ENCODE data around the gene SYT5.

The SYT5 gene

GRCh38 chr19:55152017-55152416 lies 28.1 kb downstream of the SYT5 start:
- no peak for DNase-seq (ENCODE audit: low read depth)
- TF ChIP-seq, protein P1, sequence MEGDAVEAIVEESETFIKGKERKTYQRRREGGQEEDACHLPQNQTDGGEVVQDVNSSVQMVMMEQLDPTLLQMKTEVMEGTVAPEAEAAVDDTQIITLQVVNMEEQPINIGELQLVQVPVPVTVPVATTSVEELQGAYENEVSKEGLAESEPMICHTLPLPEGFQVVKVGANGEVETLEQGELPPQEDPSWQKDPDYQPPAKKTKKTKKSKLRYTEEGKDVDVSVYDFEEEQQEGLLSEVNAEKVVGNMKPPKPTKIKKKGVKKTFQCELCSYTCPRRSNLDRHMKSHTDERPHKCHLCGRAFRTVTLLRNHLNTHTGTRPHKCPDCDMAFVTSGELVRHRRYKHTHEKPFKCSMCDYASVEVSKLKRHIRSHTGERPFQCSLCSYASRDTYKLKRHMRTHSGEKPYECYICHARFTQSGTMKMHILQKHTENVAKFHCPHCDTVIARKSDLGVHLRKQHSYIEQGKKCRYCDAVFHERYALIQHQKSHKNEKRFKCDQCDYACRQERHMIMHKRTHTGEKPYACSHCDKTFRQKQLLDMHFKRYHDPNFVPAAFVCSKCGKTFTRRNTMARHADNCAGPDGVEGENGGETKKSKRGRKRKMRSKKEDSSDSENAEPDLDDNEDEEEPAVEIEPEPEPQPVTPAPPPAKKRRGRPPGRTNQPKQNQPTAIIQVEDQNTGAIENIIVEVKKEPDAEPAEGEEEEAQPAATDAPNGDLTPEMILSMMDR (IDR thresholded peaks at IDR 0.05; ENCODE audit: insufficient read depth, low read depth, low read length, missing control alignments): no peak
- no peak overlapping the region for H3K4me3 ChIP-seq (ENCODE audit: low read depth, low read length)

DNA sequence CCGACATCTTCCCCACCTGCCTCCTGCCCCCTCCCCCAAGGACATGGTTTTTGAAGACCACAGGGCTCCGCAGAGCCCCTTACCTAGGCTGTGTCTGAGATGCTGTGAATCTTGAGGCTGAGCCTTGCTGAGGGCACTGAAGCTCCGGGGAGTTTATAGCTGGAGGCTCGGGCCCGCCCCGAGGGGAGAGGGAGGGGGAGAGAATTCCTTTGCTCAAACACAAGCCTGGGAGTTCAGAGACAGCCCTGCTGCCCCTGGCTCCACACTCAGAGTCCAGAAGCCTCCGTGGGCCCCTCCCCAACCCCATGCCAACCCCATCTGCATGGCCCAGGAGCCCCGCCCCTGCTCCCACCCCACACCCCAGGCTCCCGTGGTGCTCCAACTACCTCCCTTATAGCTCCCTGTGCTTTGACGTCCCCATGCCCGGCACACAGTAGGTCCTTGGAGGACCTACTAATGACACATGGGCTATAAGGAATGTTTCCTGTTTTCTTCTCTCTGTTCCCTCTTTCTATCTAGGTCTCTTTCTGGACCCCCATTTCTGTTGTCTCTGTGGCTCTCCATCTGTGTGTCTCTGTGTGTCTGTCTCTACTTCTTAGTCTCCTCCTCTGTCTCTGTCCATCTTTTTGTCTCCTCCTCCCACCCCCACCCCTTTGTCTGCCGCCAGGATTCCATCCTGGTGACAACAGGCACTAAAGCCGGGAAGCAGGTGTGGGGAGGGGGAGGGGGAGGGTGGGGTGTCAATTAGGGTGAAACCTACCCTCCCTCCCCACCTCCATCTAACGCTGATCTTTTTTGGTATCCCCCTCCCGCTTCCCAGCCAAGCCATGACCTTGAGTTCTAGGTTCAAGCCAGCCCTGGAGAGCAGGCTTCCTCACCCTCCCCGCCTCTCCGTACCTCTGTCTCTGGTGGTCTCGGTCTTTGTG lies 30.7 kb downstream of the SYT5 start, which contains the start of gene TNNT1:
Gene TNNT1 (minus strand): TSS at position 129 of the 926 bp plus-strand sequence. CDS start 2,049 bp downstream, outside the sequence.
- no peak for DNase-seq (ENCODE audit: low read depth)
- no peak within 1 kb of the TSS for H3K4me3 ChIP-seq (ENCODE audit: low read depth, low read length)
- TF ChIP-seq, protein P1 (IDR thresholded peaks at IDR 0.05; ENCODE audit: insufficient read depth, low read depth, low read length, missing control alignments): no peak

DNA sequence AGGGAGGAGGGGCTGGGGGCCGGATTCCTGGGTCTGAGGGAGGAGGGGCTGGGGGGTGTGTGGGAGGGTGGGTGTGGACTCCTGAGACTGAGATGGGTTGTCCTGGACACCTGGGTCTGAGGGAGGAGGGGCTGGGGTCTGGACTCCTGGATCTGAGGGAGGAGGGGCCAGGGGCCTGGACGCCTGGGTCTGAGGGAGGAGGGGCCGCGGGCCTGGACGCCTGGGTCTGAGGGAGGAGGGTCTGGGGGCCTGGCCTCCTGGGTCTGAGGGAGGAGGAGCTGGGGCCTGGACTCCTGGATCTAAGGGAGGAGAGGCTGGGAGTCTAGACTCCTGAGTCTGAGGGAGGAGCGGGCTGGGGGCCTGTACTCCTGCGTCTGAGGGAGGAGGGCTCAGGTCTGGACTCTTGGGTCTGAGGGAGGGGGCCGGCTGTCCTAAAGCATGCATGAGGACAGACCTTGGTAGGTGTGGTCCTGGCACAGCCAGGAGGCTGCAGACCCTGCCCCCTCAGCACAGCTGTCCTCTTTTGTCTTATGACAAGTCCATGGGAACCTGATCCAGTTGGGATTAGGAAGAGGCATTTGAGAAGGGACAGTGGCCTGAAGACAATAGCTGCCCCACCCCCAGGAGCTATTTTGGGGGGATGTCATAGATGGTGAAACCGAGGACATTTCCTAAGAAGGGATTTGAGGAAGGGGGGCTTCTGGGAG lies 32.4 kb downstream of the SYT5 start:
- H3K4me3 ChIP-seq (ENCODE audit: low read depth, low read length): no peak overlapping the region
- DNase-seq (ENCODE audit: low read depth): no peak
- TF ChIP-seq, protein P1 (IDR thresholded peaks at IDR 0.05; ENCODE audit: insufficient read depth, low read depth, low read length, missing control alignments): no peak

- DNase-seq (ENCODE audit: low read depth): no peak
- H3K4me3 ChIP-seq (ENCODE audit: low read depth, low read length): no peak overlapping the region
- TF ChIP-seq, protein P1 (IDR thresholded peaks at IDR 0.05; ENCODE audit: insufficient read depth, low read depth, low read length, missing control alignments): no peak
Observed at GRCh38 chr19:55146705-55147273, 33.3 kb downstream of the SYT5 start.

- H3K4me3 ChIP-seq (ENCODE audit: low read depth, low read length): no peak overlapping the region
- TF ChIP-seq, protein P1 (IDR thresholded peaks at IDR 0.05; ENCODE audit: insufficient read depth, low read depth, low read length, missing control alignments): peak; percentile 52
- no peak for DNase-seq (ENCODE audit: low read depth)
Observed at GRCh38 chr19:55146078-55146704, 33.9 kb downstream of the SYT5 start.

DNA sequence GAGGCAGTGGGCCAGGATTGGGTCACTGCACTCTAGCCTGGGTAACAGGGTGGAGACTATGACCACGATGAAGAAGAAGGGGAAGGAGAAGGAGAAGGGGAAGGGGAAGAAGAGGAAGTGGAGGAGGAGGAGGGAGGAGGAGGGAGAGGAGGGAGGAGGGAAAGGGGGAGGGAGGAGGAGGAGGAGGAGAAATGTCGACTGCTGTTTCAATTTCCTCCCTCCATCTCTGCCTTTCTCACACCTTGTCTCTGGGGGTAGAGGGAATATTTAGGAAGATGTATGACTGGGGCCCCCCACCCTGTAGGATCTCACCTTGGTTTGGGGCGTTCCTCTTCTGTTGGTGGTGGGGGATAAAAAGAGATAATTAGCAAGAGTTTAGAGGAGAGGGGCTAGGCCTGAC lies 34.9 kb downstream of the SYT5 start:
- TF ChIP-seq, protein P1 (IDR thresholded peaks at IDR 0.05; ENCODE audit: insufficient read depth, low read depth, low read length, missing control alignments): no peak
- no peak overlapping the region for H3K4me3 ChIP-seq (ENCODE audit: low read depth, low read length)
- no peak for DNase-seq (ENCODE audit: low read depth)

Data from GM12865 (cell line).